ENCODE measurements around the gene ZEB1.
"Not testable (repeated sequence)": the region's sequence is repeated elsewhere in the genome, so short reads cannot be mapped to it uniquely, and the experiment has no call there.

The ZEB1 gene

GRCh38 chr10:31413325-31413724 lies 94.3 kb downstream of the ZEB1 start:
- in situ Hi-C loops (cut with MboI; ENCODE audit: low sequenced_read_pairs) = no loop called here

GRCh38 chr10:31418481-31418880 lies 99.5 kb downstream of the ZEB1 start:
- in situ Hi-C loops (cut with MboI; ENCODE audit: low sequenced_read_pairs) = no loop called here

GRCh38 chr10:31419394-31420063 lies 100.5 kb downstream of the ZEB1 start:
- in situ Hi-C loops (cut with MboI; ENCODE audit: low sequenced_read_pairs) = no loop called here

GRCh38 chr10:31421322-31421721 lies 102.3 kb downstream of the ZEB1 start:
- in situ Hi-C loops (cut with MboI; ENCODE audit: low sequenced_read_pairs) = no loop called here

- in situ Hi-C loops (cut with MboI; ENCODE audit: low sequenced_read_pairs) = no loop called here
Observed at GRCh38 chr10:31422634-31423033, 103.6 kb downstream of the ZEB1 start.

GRCh38 chr10:31424473-31424872 lies 105.5 kb downstream of the ZEB1 start:
- in situ Hi-C loops (cut with MboI; ENCODE audit: low sequenced_read_pairs) = no loop called here

GRCh38 chr10:31426401-31426800 lies 107.4 kb downstream of the ZEB1 start:
- in situ Hi-C loops (cut with MboI; ENCODE audit: low sequenced_read_pairs) = no loop called here

GRCh38 chr10:31427334-31427733 lies 108.3 kb downstream of the ZEB1 start:
- in situ Hi-C loops (cut with MboI; ENCODE audit: low sequenced_read_pairs) = not testable (repeated sequence)

- in situ Hi-C loops (cut with MboI; ENCODE audit: low sequenced_read_pairs) = not testable (repeated sequence)
Observed at GRCh38 chr10:31428499-31428898, 109.5 kb downstream of the ZEB1 start.

- in situ Hi-C loops (cut with MboI; ENCODE audit: low sequenced_read_pairs) = no loop called here
Observed at GRCh38 chr10:31431021-31431420, 112.0 kb downstream of the ZEB1 start.

- in situ Hi-C loops (cut with MboI; ENCODE audit: low sequenced_read_pairs) = no loop called here
Observed at GRCh38 chr10:31437959-31438358, 118.9 kb downstream of the ZEB1 start.

GRCh38 chr10:31451766-31452165 lies 132.8 kb downstream of the ZEB1 start:
- in situ Hi-C loops (cut with MboI; ENCODE audit: low sequenced_read_pairs) = no loop called here

- in situ Hi-C loops (cut with MboI; ENCODE audit: low sequenced_read_pairs) = no loop called here
Observed at GRCh38 chr10:31456468-31456867, 137.5 kb downstream of the ZEB1 start.

- in situ Hi-C loops (cut with MboI; ENCODE audit: low sequenced_read_pairs) = no loop called here
Observed at GRCh38 chr10:31457858-31458257, 138.8 kb downstream of the ZEB1 start.

GRCh38 chr10:31458974-31459373 lies 140.0 kb downstream of the ZEB1 start:
- in situ Hi-C loops (cut with MboI; ENCODE audit: low sequenced_read_pairs) = no loop called here

GRCh38 chr10:31460242-31460641 lies 141.2 kb downstream of the ZEB1 start:
- in situ Hi-C loops (cut with MboI; ENCODE audit: low sequenced_read_pairs) = no loop called here

- in situ Hi-C loops (cut with MboI; ENCODE audit: low sequenced_read_pairs) = no loop called here
Observed at GRCh38 chr10:31464552-31464951, 145.5 kb downstream of the ZEB1 start.

- in situ Hi-C loops (cut with MboI; ENCODE audit: low sequenced_read_pairs) = no loop called here
Observed at GRCh38 chr10:31466313-31466712, 147.3 kb downstream of the ZEB1 start.

- in situ Hi-C loops (cut with MboI; ENCODE audit: low sequenced_read_pairs) = no loop called here
Observed at GRCh38 chr10:31467791-31468535, 148.9 kb downstream of the ZEB1 start.

GRCh38 chr10:31468536-31468859 lies 149.5 kb downstream of the ZEB1 start:
- in situ Hi-C loops (cut with MboI; ENCODE audit: low sequenced_read_pairs) = no loop called here

GRCh38 chr10:31475519-31475918 lies 156.5 kb downstream of the ZEB1 start:
- in situ Hi-C loops (cut with MboI; ENCODE audit: low sequenced_read_pairs) = loop anchor here (25.0 kb wide), 1 partner anchor 713 kb away; no protein-coding TSS in a partner anchor

GRCh38 chr10:31476088-31476487 lies 157.1 kb downstream of the ZEB1 start:
- in situ Hi-C loops (cut with MboI; ENCODE audit: low sequenced_read_pairs) = loop anchor here (25.0 kb wide), 1 partner anchor 714 kb away; no protein-coding TSS in a partner anchor

Measured in HL-60/S4 (cell line).